H1 (cell line): ENCODE data around the gene SSUH2. TPM values are rescaled to one million over a fixed set of nuclear protein-coding genes. Genes with fewer than 3 reads are reported as not detected.

ENCODE experiments used
- CTCF ChIA-PET: fragments of 300-600 bp; sonication (Branson Sonifier 250); formaldehyde crosslinking; loops from one replicate; lab custom pipeline; 2021; ENCODE audit not compliant: partially characterized antibody; lab: Charles Lee
- POLR2A ChIA-PET: fragments of 300-600 bp; sonication (Branson Sonifier 250); formaldehyde crosslinking; loops from one replicate; lab custom pipeline; 2021; ENCODE audit warnings: inconsistent platforms; ENCODE audit not compliant: partially characterized antibody; lab: Charles Lee
- DNase-seq, 2 experiments: peaks; one replicate each; pipeline versions ENCODE4 v3.0.0 to v3.0.0-alpha.2; 2010 to 2022; ENCODE audit warnings: low spot score in 2 of 2, low read depth in 1 of 2, mixed read lengths in 1 of 2
- FAIRE-seq: peaks from 2 replicates; lab custom pipeline; 2011; peaks lifted over from hg19 to GRCh38; lab: Jason Lieb, UNC
- H2AFZ ChIP-seq: 2 replicates; pipeline ENCODE4 v1.8.1; 2012; ENCODE audit warnings: low read length, inconsistent platforms
- H2AK5ac ChIP-seq: 2 replicates; pipeline ENCODE4 v1.6.1; 2013; ENCODE audit warnings: low read depth, low read length
- H2BK120ac ChIP-seq: replicated peaks from 2 replicates; pipeline ENCODE3; 2013; ENCODE audit warnings: low read depth, low read length, inconsistent platforms
- H2BK12ac ChIP-seq: 2 replicates; pipeline ENCODE4 v1.6.1; 2013; ENCODE audit warnings: low read depth, low read length
- H2BK15ac ChIP-seq: 2 replicates; pipeline ENCODE4 v1.6.1; 2013; ENCODE audit warnings: low read length
- H2BK20ac ChIP-seq: 2 replicates; pipeline ENCODE4 v1.6.1; 2013; ENCODE audit warnings: low read length
- H2BK5ac ChIP-seq: 2 replicates; pipeline ENCODE4 v1.6.1; 2013; ENCODE audit warnings: low read depth, low read length
- H3K14ac ChIP-seq: 2 replicates; pipeline ENCODE4 v1.6.1; 2013; ENCODE audit warnings: inconsistent platforms; ENCODE audit not compliant: insufficient read length
- H3K18ac ChIP-seq: 2 replicates; pipeline ENCODE4 v1.6.1; 2013; ENCODE audit warnings: low read length; ENCODE audit errors: extremely low read depth
- H3K23ac ChIP-seq: 2 replicates; pipeline ENCODE4 v1.6.1; 2013; ENCODE audit warnings: inconsistent platforms; ENCODE audit not compliant: insufficient read length
- H3K23me2 ChIP-seq: 2 replicates; pipeline ENCODE4 v1.6.1; 2013; ENCODE audit warnings: low read depth, low read length
- H3K27ac ChIP-seq: 2 replicates; pipeline ENCODE4 v1.6.1; 2011; ENCODE audit warnings: low read depth, low read length, inconsistent platforms
- H3K27me3 ChIP-seq, 4 experiments: replicated peaks in 1 of 4; 1 replicate in 1 of 4; 2 replicates in 3 of 4; pipeline versions ENCODE4 v1.6.1 to v1.8.1; 2011 to 2013; ENCODE audit warnings: low read length in 3 of 4, mild to moderate bottlenecking in 3 of 4, inconsistent platforms in 2 of 4, mixed read lengths in 2 of 4, moderate library complexity in 1 of 4; ENCODE audit not compliant: control insufficient read depth in 3 of 4, insufficient read depth in 3 of 4; ENCODE audit errors: extremely low read depth in 1 of 4
- H3K36me3 ChIP-seq, 4 experiments: 2 replicates each; pipeline versions ENCODE4 v1.6.1 to v1.8.1; 2011 to 2013; ENCODE audit warnings: mild to moderate bottlenecking in 4 of 4, low read length in 3 of 4, moderate library complexity in 2 of 4, control low read depth in 1 of 4, inconsistent platforms in 1 of 4; ENCODE audit not compliant: insufficient read depth in 4 of 4, control insufficient read depth in 2 of 4
- H3K4ac ChIP-seq: replicated peaks from 2 replicates; pipeline ENCODE3; 2013; ENCODE audit warnings: low read length, low read depth, mixed read lengths, inconsistent platforms; ENCODE audit not compliant: insufficient read length
- H3K4me1 ChIP-seq, 4 experiments: replicated peaks in 1 of 4; 1 replicate in 1 of 4; 2 replicates in 3 of 4; pipeline versions ENCODE4 v1.6.1 to v1.8.1; 2011 to 2013; ENCODE audit warnings: low read length in 3 of 4, inconsistent platforms in 2 of 4, mixed read lengths in 1 of 4; ENCODE audit not compliant: insufficient read depth in 4 of 4, control insufficient read depth in 3 of 4
- H3K4me2 ChIP-seq, 2 experiments: 2 replicates each; pipeline versions ENCODE4 v1.6.1 to v1.8.1; 2011 to 2013; ENCODE audit warnings: low read depth in 2 of 2, low read length in 2 of 2, control low read depth in 1 of 2, inconsistent platforms in 1 of 2, mild to moderate bottlenecking in 1 of 2; ENCODE audit not compliant: insufficient read depth in 1 of 2
- H3K4me3 ChIP-seq, 4 experiments: fragments of 200-600, 300-600 bp in 1 of 4; sonication (generic), shearing (Covaris generic), sonication (Bioruptor Twin) in 1 of 4; 2 replicates each; pipeline versions ENCODE4 v1.5.1 to v1.8.1; 2011 to 2016; ENCODE audit warnings: low read length in 4 of 4, low read depth in 3 of 4, control low read depth in 2 of 4, inconsistent platforms in 2 of 4, mild to moderate bottlenecking in 2 of 4, mixed read lengths in 1 of 4, moderate library complexity in 1 of 4; ENCODE audit not compliant: insufficient read depth in 2 of 4; ENCODE audit errors: extremely low read depth in 1 of 4
- H3K56ac ChIP-seq: replicated peaks from 2 replicates; pipeline ENCODE3; 2013; ENCODE audit warnings: low read depth, mild to moderate bottlenecking, mixed read lengths, low read length, inconsistent platforms; ENCODE audit not compliant: insufficient read length
- H3K79me1 ChIP-seq: 2 replicates; pipeline ENCODE4 v1.6.1; 2013; ENCODE audit warnings: low read depth, low read length, control low read depth
- H3K79me2 ChIP-seq, 2 experiments: 2 replicates each; pipeline versions ENCODE4 v1.6.1 to v1.8.1; 2012 to 2013; ENCODE audit warnings: low read length in 2 of 2, mild to moderate bottlenecking in 2 of 2, inconsistent platforms in 1 of 2; ENCODE audit not compliant: insufficient read depth in 2 of 2, control insufficient read depth in 1 of 2
- H3K9ac ChIP-seq, 4 experiments: replicated peaks in 1 of 4; 1 replicate in 1 of 4; 2 replicates in 3 of 4; pipeline versions ENCODE4 v1.6.1 to v1.8.1; 2011 to 2013; ENCODE audit warnings: low read depth in 3 of 4, low read length in 3 of 4, control low read depth in 2 of 4, mild to moderate bottlenecking in 2 of 4, moderate library complexity in 2 of 4, inconsistent platforms in 1 of 4; ENCODE audit errors: extremely low read depth in 1 of 4
- H3K9me3 ChIP-seq, 2 experiments: 2 replicates each; pipeline versions ENCODE4 v1.6.1 to v1.8.1; 2012 to 2013; ENCODE audit warnings: mild to moderate bottlenecking in 2 of 2, moderate library complexity in 2 of 2, control low read depth in 1 of 2, inconsistent platforms in 1 of 2, low read depth in 1 of 2, low read length in 1 of 2, mixed read lengths in 1 of 2; ENCODE audit not compliant: insufficient read depth in 2 of 2
- H4K20me1 ChIP-seq, 2 experiments: replicated peaks in 1 of 2; 2 replicates each; pipeline versions ENCODE3 to v1.8.1; 2011 to 2013; ENCODE audit warnings: inconsistent platforms in 2 of 2, low read length in 2 of 2, mild to moderate bottlenecking in 1 of 2; ENCODE audit not compliant: insufficient read depth in 2 of 2, control insufficient read depth in 1 of 2
- H4K5ac ChIP-seq: 2 replicates; pipeline ENCODE4 v1.6.1; 2013; ENCODE audit warnings: low read length, low read depth, mixed read lengths, inconsistent platforms; ENCODE audit not compliant: insufficient read length
- H4K8ac ChIP-seq: 2 replicates; pipeline ENCODE4 v1.8.0; 2013; ENCODE audit warnings: mild to moderate bottlenecking, moderate library complexity, low read length, inconsistent platforms; ENCODE audit not compliant: insufficient read depth; ENCODE audit errors: extremely low read depth
- H4K91ac ChIP-seq: replicated peaks from 2 replicates; pipeline ENCODE3; 2013; ENCODE audit warnings: low read length, mixed read lengths, inconsistent platforms; ENCODE audit not compliant: insufficient read length
- CEBPB ChIP-seq: IDR thresholded peaks from 2 replicates; pipeline ENCODE4 v1.6.1; 2012; ENCODE audit warnings: low read depth, low read length
- CHD1 ChIP-seq: IDR thresholded peaks from 2 replicates; pipeline ENCODE4 v1.6.1; 2012; ENCODE audit warnings: low read depth, low read length, improper control_type of control experiment
- CTBP2 ChIP-seq: IDR thresholded peaks from 2 replicates; pipeline ENCODE4 v1.7.0; 2011; ENCODE audit warnings: borderline replicate concordance, mild to moderate bottlenecking, moderate library complexity, mixed read lengths, low read length; ENCODE audit not compliant: insufficient read depth, insufficient read length
- EGR1 ChIP-seq: IDR thresholded peaks from 2 replicates; pipeline ENCODE4 v1.6.1; 2011; ENCODE audit warnings: low read depth, low read length, borderline replicate concordance
- EP300 ChIP-seq, 2 experiments: IDR thresholded peaks; 1 replicate in 1 of 2; 2 replicates in 1 of 2; pipeline ENCODE4 v1.6.1; 2011 to 2012; ENCODE audit warnings: low read depth in 2 of 2, low read length in 2 of 2, mild to moderate bottlenecking in 2 of 2, borderline replicate concordance in 1 of 2, inconsistent platforms in 1 of 2, moderate library complexity in 1 of 2
- FOSL1 ChIP-seq: IDR thresholded peaks from 2 replicates; pipeline ENCODE4 v1.6.1; 2011; ENCODE audit warnings: mild to moderate bottlenecking, low read depth, low read length, moderate library complexity; ENCODE audit not compliant: insufficient read depth
- GABPA ChIP-seq: IDR thresholded peaks from 2 replicates; pipeline ENCODE4 v1.6.1; 2011; ENCODE audit warnings: mild to moderate bottlenecking, low read length, moderate library complexity, borderline replicate concordance; ENCODE audit not compliant: insufficient read depth
- NANOG ChIP-seq: IDR thresholded peaks from 2 replicates; pipeline ENCODE4 v1.6.1; 2011; ENCODE audit warnings: low read length, low read depth, mild to moderate bottlenecking, inconsistent platforms; ENCODE audit not compliant: insufficient read depth, poor library complexity, severe bottlenecking
- POLR2A ChIP-seq, 2 experiments: IDR thresholded peaks; 1 replicate in 1 of 2; 2 replicates in 1 of 2; pipeline ENCODE4 v1.6.1; 2011; ENCODE audit warnings: low read depth in 2 of 2, low read length in 2 of 2, mild to moderate bottlenecking in 2 of 2; ENCODE audit errors: control extremely low read depth in 1 of 2
- POU5F1 ChIP-seq: IDR thresholded peaks from 2 replicates; pipeline ENCODE4 v1.6.1; 2011; ENCODE audit warnings: low read depth, mild to moderate bottlenecking, low read length, moderate library complexity
- RAD21 ChIP-seq, 2 experiments: IDR thresholded peaks in 1 of 2; conservative IDR thresholded peaks in 1 of 2; 2 replicates each; pipeline ENCODE4 v1.6.1; 2011; ENCODE audit warnings: low read depth in 2 of 2, low read length in 2 of 2, improper control_type of control experiment in 1 of 2, inconsistent platforms in 1 of 2, mild to moderate bottlenecking in 1 of 2, moderate library complexity in 1 of 2
- RFX5 ChIP-seq: IDR thresholded peaks from 2 replicates; pipeline ENCODE4 v1.6.1; 2011; ENCODE audit warnings: low read depth, low read length, improper control_type of control experiment, borderline replicate concordance
- SRF ChIP-seq: IDR thresholded peaks from 2 replicates; pipeline ENCODE4 v1.6.1; 2011; ENCODE audit warnings: mild to moderate bottlenecking, low read depth, low read length, moderate library complexity
- WGBS, 2 experiments: shearing (Covaris generic) in 1 of 2; methylation state at CpG; one replicate each; pipeline versions ENCODE4 v1.1.6 to v1.1.7; 2013 to 2015; ENCODE audit warnings: low lambda C conversion rate in 2 of 2, mixed read lengths in 2 of 2, inconsistent platforms in 1 of 2, low coverage in 1 of 2, missing lambda C conversion rate in 1 of 2; ENCODE audit not compliant: insufficient replicate concordance in 2 of 2, insufficient coverage in 1 of 2, insufficient read length in 1 of 2; ENCODE audit errors: extremely low coverage in 1 of 2, missing lambda C conversion rate in 1 of 2; 5-methylcytosine and 5-hydroxymethylcytosine counted together
- polyA plus RNA-seq, 7 experiments: library from polyadenylated mRNA; depleted of rRNA in 3 of 7; stranded (reverse) in 5 of 7; unstranded in 2 of 7; fragments of >200 nt in 5 of 7; fragments of 200-250 nt in 2 of 7; gene quantifications; 1 replicate in 5 of 7; 2 replicates in 1 of 7; 4 replicates in 1 of 7; pipeline versions ENCODE4 v1.2.1 to v1.2.3, GENCODE V29; 2011 to 2013; ENCODE audit warnings: missing spikeins in 2 of 7, mixed read lengths in 2 of 7
- total RNA-seq: library from RNA; stranded (reverse); fragmentation: NEBNext Ultra II Directional; extraction: Animal tissue kit (Norgen Biotek cat#: 25700); gene quantifications from 2 replicates; pipeline ENCODE4 v1.2.1, GENCODE V29; 2021

Gene SSUH2
- total and polyA plus RNA-seq, 2 of the 8 experiments (the other 6 are each of a cell fraction or from before 2014, with no cell fraction given), result 0.62 to 0.69 TPM

- no peak for DNase-seq
- TF ChIP-seq RFX5 (no peak), RAD21 (IDR thresholded peaks at IDR 0.05 in 1 of 2, conservative IDR thresholded peaks at IDR 0.05 in 1 of 2; ENCODE audit: low read depth in 2 of 2, low read length in 2 of 2) (no peak), CEBPB (no peak), CHD1 (no peak), EGR1 (no peak), CTBP2 (no peak), POLR2A (IDR thresholded peaks at IDR 0.05; ENCODE audit: control extremely low read depth in 1 of 2, low read depth in 2 of 2, low read length in 2 of 2) (no peak), NANOG (no peak), POU5F1 (no peak), FOSL1 (no peak), EP300 (IDR thresholded peaks at IDR 0.05; ENCODE audit: borderline replicate concordance in 1 of 2, low read depth in 2 of 2, low read length in 2 of 2) (no peak), GABPA (no peak), SRF (no peak)
Observed at GRCh38 chr3:8573342-8573926, 71.2 kb downstream of the SSUH2 start.

More at GRCh38 chr3:8573342-8573926, 71.2 kb downstream of the SSUH2 start:
- Histone ChIP-seq H3K79me1 (no peaks in the 10 kb centered on the region), H3K79me2 (no peaks in the 10 kb centered on the region), H3K56ac (no peak overlapping the region), H4K20me1 (peaks cover 0 to 2% of the 10 kb centered on the region in 2 experiments), H3K27ac (no peak overlapping the region), H3K27me3 (no peaks in the 10 kb centered on the region), H3K14ac (no peak overlapping the region), H2BK5ac (no peak overlapping the region), H3K36me3 (peaks cover 0 to 15% (median 3%) of the 10 kb centered on the region in 4 experiments; a peak in 2 of 8 replicates), H2BK15ac (no peak overlapping the region), H2AFZ (no peak overlapping the region), H3K23ac (no peak overlapping the region), H3K4me2 (no peak overlapping the region), H3K18ac (no peak overlapping the region), H2BK120ac (no peak overlapping the region), H3K4me1 (no peaks in the 10 kb centered on the region), H4K8ac (no peak overlapping the region), H3K9me3 (no peaks in the 10 kb centered on the region), H3K9ac (no peak overlapping the region), H3K4ac (no peak overlapping the region), H2BK20ac (no peak overlapping the region), H2BK12ac (no peak overlapping the region), H3K4me3 (no peak overlapping the region), H2AK5ac (no peak overlapping the region), H4K91ac (no peak overlapping the region), H4K5ac (no peak overlapping the region), H3K23me2 (no peaks in the 10 kb centered on the region; the same call in 1 of the 2 replicates)
- WGBS, 2 experiments, result 77% methylated on average over 4 of the region's 4 CpGs; no CpG with 5 or more reads in 1 of the 2 experiments
- FAIRE-seq, result no peak
- ChIA-PET POLR2A (interaction anchor here (1.3 kb wide), 1 partner anchor 10 kb away, joined by 4 read pairs; no protein-coding TSS in a partner anchor), CTCF (interaction anchor here (0.9 to 1.4 kb wide), 2 partner anchors 52 to 90 kb away, joined by 3 to 5 read pairs; no protein-coding TSS in a partner anchor)
